GM21786 (cell line): Measurements from ENCODE around the gene PLEKHA5.
"Not testable (repeated sequence)": the region's sequence is repeated elsewhere in the genome, so short reads cannot be mapped to it uniquely, and the experiment has no call there.

Source experiments
- ATAC-seq: cut with Tn5 transposase; IDR thresholded peaks from one replicate; pipeline ENCODE4 v1.9.1; 2021; ENCODE audit not compliant: unreplicated experiment

The PLEKHA5 gene

DNA sequence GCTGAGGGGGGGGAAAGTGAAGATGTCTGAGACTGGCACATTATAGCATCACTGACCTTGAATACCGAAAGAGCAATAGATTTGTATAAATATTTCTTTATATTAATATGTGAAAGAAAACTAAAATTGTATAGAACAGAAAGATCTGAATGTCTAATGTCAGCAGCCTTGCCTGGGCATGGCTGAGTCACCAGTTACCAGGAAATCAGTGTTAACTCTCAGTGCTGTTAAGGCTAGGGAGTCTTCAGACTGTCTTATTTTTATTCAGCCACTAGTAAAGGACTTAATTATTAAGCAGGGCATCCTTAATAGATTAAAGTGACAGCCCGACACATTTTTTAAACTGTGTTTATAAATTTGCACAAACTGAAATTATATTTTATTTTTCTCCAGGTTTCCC lies 186.9 kb downstream of the PLEKHA5 start:
- no peak for ATAC-seq

GRCh38 chr12:19322376-19322775 lies 192.8 kb downstream of the PLEKHA5 start:
- ATAC-seq: no peak

DNA sequence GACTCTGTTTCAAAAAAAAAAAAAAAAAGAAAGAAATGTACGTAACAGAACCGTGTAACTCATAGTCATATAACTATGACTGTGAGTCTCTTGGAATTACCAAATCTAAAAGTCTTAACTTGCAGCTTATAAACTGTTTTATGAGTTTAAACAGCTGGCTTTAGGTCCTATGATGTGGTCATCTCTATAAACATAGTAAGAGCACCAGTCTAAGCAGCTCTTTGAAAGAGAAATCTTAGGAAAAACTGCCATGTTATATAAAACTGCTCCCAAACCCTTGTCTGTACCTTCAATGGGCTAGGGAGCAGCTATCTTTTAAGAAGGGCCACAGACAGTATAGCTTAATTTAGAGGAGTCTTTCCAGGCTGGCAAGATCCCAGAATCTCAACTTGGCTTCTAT lies 194.3 kb downstream of the PLEKHA5 start:
- ATAC-seq: no peak

DNA sequence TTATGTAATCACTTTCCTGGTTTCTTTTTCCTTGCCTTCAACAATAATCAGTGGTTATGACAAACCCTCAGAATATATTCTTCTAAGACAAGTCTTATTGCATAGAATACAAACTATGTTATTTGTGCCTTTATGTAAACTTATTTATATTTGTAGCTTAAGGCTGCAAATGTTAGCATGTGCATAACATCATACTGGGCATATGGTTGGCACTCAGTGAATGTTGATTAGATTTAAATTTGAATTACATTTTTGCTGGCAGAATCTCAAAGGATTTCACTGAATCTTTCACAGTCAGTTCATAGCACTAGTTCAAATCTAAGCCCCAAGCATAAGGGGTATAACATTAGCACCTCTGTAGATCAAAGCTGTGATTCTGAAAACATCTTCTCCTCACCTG lies 196.6 kb downstream of the PLEKHA5 start:
- no peak for ATAC-seq

- no peak for ATAC-seq
Observed at GRCh38 chr12:19332196-19332595, 202.7 kb downstream of the PLEKHA5 start.

DNA sequence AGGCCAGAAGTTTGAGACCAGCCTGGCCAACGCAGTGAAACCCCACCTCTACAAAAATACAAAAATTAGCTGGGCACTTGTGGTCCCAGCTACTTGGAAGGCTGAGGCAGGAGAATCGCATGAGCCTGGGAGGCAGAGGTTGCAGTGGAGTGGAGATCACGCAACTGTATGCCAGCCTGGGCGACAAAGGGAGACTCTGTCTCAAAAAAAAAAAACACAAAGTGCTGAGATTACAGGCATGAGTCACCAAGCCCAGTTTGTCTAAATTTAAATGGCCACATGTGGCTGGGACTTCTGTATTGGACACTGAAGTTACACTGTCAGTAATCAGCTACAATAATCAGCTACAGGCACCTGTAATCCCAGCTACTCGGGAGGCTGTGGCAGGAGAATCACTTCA lies 208.9 kb downstream of the PLEKHA5 start:
- no peak for ATAC-seq

DNA sequence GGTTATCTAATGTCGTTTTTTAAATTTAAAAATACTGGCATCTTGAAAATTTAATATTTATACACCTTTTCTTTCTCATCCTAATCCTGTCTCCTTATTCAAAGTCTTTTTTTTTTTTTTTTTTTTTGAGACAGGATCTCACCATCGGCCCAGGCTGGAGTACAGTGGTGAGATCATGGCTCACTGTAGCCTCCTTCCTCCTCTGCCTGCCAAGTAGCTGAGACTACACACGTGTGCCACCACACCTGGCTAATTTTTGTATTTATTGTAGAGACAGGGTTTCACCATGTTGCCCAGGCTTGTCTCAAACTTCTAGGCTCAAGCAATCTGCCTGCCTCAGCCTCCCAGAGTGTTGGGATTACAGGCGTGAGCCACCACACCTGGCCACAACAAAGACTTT lies 221.3 kb downstream of the PLEKHA5 start:
- not testable (repeated sequence) for ATAC-seq

- ATAC-seq: no peak
Observed at GRCh38 chr12:19351346-19351745, 221.8 kb downstream of the PLEKHA5 start.

DNA sequence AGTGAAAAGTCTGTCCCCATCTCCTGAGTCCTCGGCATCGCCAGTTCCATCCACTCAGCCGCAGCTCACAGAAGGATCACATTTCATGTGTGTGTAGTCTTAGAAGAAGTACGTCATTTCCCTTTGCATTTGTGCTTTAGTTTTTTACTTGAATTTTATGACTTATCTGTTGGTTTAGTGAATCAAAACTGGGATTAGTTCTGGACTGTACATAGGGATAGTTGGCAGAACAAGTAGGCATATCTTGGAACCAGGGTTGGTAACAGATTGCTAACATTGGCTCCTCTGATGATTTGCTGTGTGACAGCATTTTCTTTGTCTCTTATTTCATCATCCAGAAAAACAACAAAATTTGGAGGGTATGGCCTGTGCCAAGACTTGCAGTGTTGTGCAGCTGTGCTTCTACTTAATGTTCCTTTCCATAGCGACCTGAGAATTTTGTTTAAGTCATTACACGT lies 240.2 kb downstream of the PLEKHA5 start:
- ATAC-seq: no peak

- no peak for ATAC-seq
Observed at GRCh38 chr12:19373586-19373985, 244.1 kb downstream of the PLEKHA5 start.

DNA sequence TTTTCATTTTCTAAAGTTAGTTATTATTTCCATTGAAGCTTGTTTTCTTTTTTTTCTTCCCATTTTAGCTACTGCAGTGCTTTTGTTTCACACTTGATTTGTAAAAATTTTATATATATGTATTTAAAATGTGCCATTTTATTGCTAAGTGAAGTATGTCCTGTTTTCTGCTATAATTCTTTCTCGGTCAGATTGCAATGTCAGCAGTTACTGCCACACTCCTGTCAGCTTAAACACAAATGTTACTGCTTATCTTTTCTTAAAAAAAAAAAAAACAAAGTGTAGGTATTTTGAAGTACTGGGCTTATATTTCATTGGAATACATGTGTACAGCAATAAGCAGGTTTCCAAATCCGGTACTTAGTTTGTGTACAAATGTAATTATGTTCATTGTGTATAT lies 246.4 kb downstream of the PLEKHA5 start:
- ATAC-seq: no peak

- no peak for ATAC-seq
Observed at GRCh38 chr12:19376691-19377090, 247.2 kb downstream of the PLEKHA5 start.

- peak; percentile 94 for ATAC-seq
Observed at GRCh38 chr12:19382111-19382526, 252.6 kb downstream of the PLEKHA5 start.

GRCh38 chr12:19382563-19382962 lies 253.0 kb downstream of the PLEKHA5 start:
- no peak for ATAC-seq

GRCh38 chr12:19387161-19387560 lies 257.6 kb downstream of the PLEKHA5 start:
- no peak for ATAC-seq

DNA sequence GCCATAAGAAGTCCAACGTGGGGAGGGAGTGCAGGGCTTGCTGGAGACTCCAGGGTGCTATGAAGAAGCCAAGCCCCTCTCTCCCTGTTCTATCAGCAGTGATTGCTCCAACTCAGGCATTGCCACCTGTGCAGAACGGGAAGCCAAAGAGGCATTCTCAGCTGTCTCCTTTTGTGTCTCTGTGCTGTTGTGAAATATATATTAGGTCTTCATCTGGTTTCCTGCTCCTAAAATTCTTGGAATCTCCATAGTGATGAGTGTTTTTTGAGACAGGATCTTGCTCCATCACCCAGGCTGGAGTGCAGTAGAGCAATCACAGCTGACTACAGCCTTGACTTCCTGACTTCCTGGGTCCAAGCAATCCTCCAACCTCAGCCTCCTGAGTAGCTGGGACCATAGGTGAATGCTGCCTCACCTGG lies 258.6 kb downstream of the PLEKHA5 start:
- no peak for ATAC-seq

DNA sequence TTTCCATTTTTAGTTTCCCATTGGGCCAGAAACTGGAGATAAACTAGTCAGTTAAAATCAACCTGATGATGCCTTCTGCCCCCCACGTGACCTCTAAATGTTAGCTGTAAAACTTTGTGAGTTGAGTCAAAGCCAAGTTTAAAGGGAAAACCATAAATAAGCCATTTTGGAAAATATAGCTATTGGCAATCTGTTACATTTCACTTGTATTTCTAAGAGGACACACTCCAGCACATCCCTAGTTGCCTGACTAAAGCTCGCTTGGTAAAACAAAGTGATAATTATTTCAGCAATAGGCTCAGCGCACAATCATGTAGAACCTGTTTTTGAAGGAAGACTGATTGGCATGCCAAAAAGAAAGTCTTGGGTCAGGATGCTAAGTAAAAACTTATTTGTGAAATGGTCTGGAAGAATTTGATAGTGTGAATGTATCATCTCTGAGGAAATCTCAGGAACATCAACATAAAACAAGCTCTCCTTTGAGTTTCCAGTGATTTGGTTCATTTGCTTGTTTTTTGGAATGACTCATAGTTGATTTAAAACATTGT lies 260.6 kb downstream of the PLEKHA5 start:
- no peak for ATAC-seq

GRCh38 chr12:19392644-19393043 lies 263.1 kb downstream of the PLEKHA5 start:
- ATAC-seq: not testable (repeated sequence)

DNA sequence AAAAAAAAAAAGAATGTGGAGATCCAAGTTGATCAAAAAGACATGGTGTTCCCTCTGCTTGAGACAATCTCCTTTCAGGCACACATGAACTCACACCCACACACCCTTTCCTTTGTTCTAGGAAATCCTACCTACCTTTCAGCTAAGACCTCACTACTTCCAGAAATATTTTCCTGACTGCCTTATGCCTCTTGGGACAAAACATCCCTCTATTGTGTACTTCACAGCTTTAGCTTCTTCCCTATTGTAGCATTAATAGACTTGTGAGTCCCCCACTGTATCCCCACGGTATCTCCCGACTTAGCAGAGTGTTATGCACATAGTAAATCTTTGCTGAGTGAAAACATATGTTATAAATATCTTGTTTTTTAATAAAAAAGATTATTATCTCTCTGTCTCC lies 264.9 kb downstream of the PLEKHA5 start:
- no peak for ATAC-seq

- ATAC-seq: no peak
Observed at GRCh38 chr12:19397534-19397933, 268.0 kb downstream of the PLEKHA5 start.

GRCh38 chr12:19398376-19399363 lies 269.1 kb downstream of the PLEKHA5 start:
- no peak for ATAC-seq

DNA sequence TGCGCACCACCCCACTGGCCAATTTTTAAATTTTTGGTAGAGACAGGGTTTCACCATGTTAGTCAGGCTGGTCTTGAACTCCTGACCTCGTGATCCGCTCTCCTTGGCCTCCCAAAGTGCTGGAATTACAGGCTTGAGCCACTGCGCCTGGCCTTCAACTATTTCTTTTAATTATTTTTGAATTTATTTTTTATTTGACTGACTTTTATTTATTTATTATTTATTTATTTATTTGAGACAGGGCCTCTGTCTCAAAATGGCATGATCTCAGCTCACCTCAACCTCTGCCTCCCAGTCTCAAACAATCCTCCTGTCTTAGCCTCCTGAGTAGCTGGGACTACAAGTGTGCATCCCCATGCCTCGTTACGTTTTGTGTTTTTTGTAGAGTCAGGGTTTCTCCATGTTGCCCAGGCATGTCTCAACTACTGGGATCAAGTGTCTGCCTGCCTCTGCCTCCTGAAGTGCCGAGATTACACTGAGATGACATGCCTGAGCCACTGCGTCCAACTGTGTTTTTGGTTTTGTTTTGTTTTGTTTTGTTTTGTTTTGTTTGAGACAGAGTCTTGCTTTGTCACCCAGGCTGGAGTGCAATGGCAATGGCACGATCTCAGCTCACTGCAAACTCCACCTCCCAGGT lies 271.2 kb downstream of the PLEKHA5 start:
- ATAC-seq: not testable (repeated sequence)
